Renal cortex interstitium (tissue), 11 donors: ENCODE data around the gene ZNF784. TPM values are rescaled to one million over a fixed set of nuclear protein-coding genes. Genes with fewer than 3 reads are reported as not detected.

Experiments used
- DNase-seq, 11 donors: peaks; one replicate each; pipeline ENCODE4 v3.0.0-alpha.2; 2013; ENCODE audit warnings: low read depth in 9 of 11, low spot score in 4 of 11; ENCODE audit errors: extremely low read depth in 1 of 11
- polyA plus RNA-seq, 3 donors: library from polyadenylated mRNA; unstranded; fragments of 120-200 nt; gene quantifications; one replicate each; pipeline ENCODE4 v1.2.1, GENCODE V29; 2013; ENCODE audit not compliant: insufficient read length in 3 of 3

ZNF784 gene
- polyA plus RNA-seq, 3 donors, result 8.7 to 13.6 (median 12.7) TPM

DNA sequence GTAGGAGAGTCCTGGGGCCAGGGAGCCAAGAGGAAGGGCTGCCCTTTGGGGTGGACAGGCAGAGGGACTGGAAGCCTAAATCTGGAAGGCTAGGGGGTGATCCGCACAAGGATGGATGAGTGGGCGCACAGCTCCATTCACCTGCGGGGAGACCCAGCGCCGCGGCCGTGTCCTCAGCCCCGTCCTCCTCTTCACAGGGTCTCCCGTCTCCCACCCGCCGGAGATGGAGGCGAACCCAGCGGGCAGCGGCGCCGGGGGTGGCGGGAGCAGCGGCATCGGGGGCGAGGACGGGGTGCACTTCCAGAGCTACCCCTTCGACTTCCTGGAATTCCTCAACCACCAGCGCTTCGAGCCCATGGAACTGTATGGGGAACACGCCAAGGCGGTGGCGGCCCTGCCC, 11.0 kb downstream of the ZNF784 start:
- no peak for DNase-seq

DNA sequence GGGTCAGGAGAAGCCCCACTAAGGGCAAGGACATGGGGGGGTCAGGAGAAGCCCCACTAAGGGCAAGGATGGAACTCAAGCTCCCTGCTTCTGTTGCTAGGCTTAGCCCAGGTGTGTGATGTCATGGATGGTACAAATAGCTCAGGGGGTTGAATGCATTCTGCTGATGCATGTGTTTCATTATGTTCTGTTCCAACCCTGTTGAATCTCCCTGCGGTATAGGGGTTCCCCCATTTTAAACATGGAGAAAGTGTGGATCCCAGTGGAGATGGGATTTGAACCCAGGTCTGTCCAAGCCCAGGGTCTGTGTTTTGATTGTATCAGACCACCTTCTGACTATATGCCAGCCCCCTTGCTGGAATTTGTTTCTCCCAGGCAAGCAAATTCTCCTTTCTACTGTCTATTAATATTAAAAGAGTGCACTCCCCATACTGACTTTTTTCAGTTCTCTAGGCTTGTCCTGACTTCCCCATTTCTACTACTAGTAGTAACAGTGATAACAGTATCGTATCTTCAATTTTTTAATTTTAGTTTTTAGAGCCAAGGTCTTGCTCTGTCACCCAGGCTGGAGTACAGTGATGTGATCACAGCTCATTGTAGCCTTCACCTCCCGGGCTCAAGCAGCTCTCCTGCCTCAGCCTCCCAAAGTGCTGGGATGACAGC, 12.3 kb downstream of the ZNF784 start:
- no peak for DNase-seq

GRCh38 chr19:55611300-55611982, 12.9 kb downstream of the ZNF784 start:
- DNase-seq, result no peak

DNA sequence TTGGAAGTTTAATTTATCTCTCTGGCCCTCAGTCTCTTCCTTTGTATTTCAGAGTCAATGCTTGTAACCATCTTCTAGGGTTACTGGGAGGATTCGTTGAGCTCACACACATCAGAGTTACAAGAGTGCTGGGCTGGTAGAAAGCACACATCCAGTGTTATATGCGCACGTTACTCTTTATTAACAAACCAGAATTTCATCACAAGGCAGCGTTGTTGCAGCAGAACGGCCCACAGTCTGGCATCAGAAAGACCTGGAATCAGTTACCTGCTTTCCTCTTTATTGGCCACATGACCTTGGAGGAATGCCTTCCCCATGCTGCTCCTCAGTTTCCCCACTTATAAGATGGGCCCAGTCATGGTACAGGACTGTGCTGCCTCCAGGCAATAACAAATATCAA, 15.0 kb downstream of the ZNF784 start:
- no peak for DNase-seq

DNA sequence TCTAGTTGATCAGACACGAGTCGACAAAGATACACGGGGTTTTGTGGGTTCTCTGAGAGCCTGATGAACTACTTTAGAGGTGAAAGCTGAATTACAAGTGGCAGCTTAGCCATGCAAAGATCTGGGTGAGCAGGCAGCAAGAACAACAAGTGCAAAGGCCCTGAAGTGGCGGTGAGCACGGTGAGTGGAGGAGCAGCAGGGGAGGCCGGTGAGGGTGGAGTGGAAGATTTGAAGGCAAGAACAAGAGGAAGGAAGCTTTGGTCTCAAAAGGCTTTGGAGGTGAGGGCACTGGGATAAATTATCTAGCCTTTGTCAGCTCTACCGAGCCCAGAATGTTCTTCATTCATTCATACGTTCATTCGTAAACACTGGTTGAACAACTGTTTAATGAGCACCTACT, 17.5 kb downstream of the ZNF784 start:
- no peak for DNase-seq

GRCh38 chr19:55606471-55606787, 17.9 kb downstream of the ZNF784 start:
- no peak for DNase-seq

DNA sequence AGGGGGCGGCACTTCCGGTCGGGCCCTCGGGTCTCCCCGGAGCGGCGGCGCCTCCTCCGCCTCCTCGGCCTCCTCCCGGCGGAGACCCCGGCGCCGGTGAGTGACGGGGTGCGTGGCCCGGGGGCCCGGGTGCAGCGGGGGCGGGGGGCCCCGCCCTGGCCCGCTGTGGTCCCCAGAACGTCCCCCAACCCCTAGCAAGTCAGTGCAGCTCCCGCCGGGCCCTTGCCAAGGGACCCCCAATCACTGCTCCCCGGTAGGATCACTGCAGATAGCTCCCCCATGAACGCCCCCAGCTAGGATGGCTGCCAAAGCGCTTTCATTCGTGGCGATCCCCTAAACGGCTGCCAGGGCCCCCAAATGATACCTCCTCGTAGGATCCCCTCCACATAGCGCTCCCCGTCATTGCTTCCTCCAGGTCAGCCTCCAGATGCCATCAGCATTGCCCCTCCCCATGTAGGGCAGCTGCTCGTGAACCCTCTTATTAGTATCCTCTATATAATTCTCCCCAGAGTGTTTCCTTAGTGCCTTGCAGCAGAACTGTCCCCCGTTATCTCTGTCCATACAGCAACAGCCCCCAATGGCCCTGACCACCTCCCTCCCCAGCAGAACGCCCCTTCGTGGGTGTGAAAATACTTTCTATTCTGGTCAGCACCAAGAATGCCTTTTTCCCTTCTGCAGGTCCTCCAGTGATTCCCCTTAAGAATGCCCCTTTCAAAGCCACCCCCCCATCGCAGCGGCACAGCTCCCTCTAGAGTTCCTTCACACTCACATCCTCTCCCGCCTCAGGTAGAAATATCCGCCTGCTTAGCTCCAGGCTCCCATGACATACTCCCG, 18.5 kb downstream of the ZNF784 start, which contains the start of gene ZNF865:
Gene ZNF865 (plus strand): TSS at position 11 of the 834 bp plus-strand sequence. CDS start 7,972 bp downstream, outside the sequence.
- DNase-seq, result peak in 9 of 11 donors; percentile 64 to 84 (median 77)

DNA sequence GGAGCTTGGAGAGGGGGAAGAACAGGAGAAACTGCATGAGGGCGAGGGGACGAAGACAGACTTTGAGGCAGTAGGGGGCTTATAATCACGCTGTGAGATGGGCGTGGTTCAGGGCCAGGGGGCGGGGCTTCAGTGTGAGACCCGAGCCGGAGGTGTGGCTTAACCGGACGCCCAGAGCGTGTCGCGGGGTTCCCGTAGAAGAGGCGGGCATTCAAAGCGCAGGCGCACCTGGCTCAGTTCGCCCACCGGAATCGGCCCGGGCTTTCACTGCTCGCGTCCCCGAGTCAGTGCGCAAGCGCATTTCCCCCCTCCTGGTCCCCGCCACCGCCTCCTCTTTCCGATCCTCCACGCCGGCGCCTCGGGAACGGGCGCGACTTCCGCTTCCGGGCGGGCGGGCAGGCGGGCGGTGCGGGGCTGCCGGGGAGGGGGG, 19.1 kb downstream of the ZNF784 start:
- peak; percentile 89 to 97 (median 95) for DNase-seq

- no peak for DNase-seq
These were observed 20.6 kb downstream of the ZNF784 start for GRCh38 chr19:55603581-55604292.

GRCh38 chr19:55603115-55603514, 21.3 kb downstream of the ZNF784 start:
- no peak for DNase-seq

DNA sequence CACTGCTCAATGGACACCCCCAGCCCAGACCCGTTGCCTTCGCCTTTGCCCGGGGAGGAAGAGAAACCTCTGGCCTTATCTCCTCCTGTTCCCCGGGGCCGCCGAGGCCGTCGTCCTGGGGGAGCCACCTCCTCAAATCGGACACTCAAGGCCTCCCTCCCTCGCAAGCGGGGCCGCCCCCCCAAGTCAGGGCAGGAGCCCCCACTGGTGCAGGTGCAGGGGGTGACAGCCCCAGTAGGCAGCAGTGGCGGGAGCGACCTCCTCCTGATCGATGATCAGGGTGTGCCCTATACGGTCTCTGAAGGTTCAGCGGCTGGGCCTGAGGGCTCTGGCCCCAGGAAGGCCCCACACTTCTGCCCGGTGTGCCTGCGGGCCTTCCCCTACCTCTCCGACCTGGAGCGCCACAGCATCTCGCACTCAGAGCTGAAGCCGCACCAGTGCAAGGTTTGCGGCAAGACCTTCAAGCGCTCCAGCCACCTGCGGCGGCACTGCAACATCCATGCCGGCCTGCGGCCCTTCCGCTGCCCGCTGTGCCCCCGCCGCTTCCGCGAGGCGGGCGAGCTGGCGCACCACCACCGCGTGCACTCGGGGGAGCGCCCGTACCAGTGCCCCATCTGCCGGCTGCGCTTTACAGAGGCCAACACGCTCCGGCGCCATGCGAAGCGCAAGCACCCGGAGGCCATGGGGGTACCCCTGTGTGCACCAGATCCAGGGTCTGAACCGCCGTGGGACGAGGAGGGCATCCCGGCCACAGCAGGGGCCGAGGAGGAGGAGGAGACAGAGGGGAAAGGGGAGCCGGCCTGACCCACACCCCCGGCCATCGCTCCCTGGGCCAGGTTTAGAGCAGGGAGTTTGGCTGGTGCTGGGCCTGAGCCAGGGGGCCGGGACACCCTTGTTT, 22.0 kb downstream of the ZNF784 start:
- DNase-seq, result no peak

GRCh38 chr19:55601084-55601483, 23.3 kb downstream of the ZNF784 start:
- no peak for DNase-seq

DNA sequence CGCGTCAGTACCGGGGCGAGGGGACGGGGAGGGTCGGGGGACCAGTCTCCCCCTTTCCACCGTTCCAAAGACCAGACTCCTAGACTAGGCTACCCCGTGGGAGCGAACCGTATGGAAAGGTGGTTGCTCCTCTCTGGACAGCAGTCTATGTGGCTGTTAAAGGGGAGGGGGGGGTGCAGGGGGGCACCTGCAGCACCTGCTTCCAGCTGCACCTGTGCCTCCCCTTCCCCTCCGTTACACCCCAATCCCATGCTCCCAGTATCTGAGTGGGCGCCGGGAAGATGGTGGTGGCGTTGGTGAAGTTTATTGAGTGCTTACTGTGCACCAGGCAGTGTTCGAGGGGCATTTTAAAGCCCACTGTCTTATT, 23.7 kb downstream of the ZNF784 start:
- no peak for DNase-seq

GRCh38 chr19:55599842-55600661, 24.3 kb downstream of the ZNF784 start, which contains the start of gene ZNF524:
Gene ZNF524, plus strand, starts transcription at chr19:55600288. Its CDS starts 1,825 bp downstream, at chr19:55602113.
- peak in 9 of 11 donors; percentile 81 to 98 (median 89) for DNase-seq

GRCh38 chr19:55599468-55599841, 24.9 kb downstream of the ZNF784 start, which contains the start of gene FIZ1:
Gene FIZ1, minus strand, starts transcription at chr19:55599517. Its CDS starts 1,652 bp downstream, at chr19:55597865.
- DNase-seq, result peak; percentile 98 to 100 (median 99)

- peak; percentile 80 to 89 (median 84) for DNase-seq
These were observed 25.5 kb downstream of the ZNF784 start for GRCh38 chr19:55598719-55599467.

- DNase-seq, result no peak
These were observed 26.3 kb downstream of the ZNF784 start for GRCh38 chr19:55598034-55598433.
